ENCODE data around the gene MACROD2.

GRCh38 chr20:15676815-15677214, 1681.5 kb downstream of the MACROD2 start:
- TF ChIP-seq EZH2 (IDR thresholded peaks at IDR 0.05; ENCODE audit: low read length) = no peak
- TF ChIP-seq CTCF (optimal IDR thresholded peaks at IDR 0.05 in 1 of 3, IDR thresholded peaks at IDR 0.05 in 1 of 3, conservative IDR thresholded peaks at IDR 0.05 in 1 of 3; ENCODE audit: extremely low read depth in 1 of 3, insufficient read depth in 2 of 3, low read length in 3 of 3) = no peak
